K562 (cell line): ENCODE results near the gene KLHL22. TPM values are rescaled to one million over a fixed set of nuclear protein-coding genes. Genes with fewer than 3 reads are reported as not detected.

Experiments
- ATAC-seq: fragments of 200-7000 bp; cut with Tn5 transposase; 3 replicates; pipeline ENCODE4 v1.9.1; 2020; ENCODE audit warnings: moderate library complexity
- BruUV-seq: library from RNA; stranded (reverse); fragments of 400-500 nt; replicated peaks from 2 replicates; lab custom pipeline; 2021; lab: Mats Ljungman, UMichigan
- CTCF ChIA-PET: fragments of 300-600 bp; formaldehyde crosslinking; extraction: SDS; loops from one replicate; lab custom pipeline; 2021; ENCODE audit warnings: low intra/inter-chr PET ratio; lab: Yijun Ruan, JAX
- POLR2A ChIA-PET: fragments of 300-600, 350-650 bp; sonication (Branson Sonifier 250); formaldehyde crosslinking; extraction: SDS; loops from one replicate; lab custom pipeline; 2021; ENCODE audit warnings: antibody characterized with exemption, inconsistent platforms; lab: Yijun Ruan, JAX
- DNase-seq, 4 experiments: peaks; one replicate each; pipeline versions ENCODE4 v3.0.0 to v3.0.0-alpha.2; 2011 to 2018; ENCODE audit warnings: low spot score in 3 of 4, mixed read lengths in 3 of 4; ENCODE audit errors: extremely low read depth in 1 of 4
- FAIRE-seq: peaks from 2 replicates; lab custom pipeline; 2011; peaks lifted over from hg19 to GRCh38; lab: Jason Lieb, UNC
- H2AFZ ChIP-seq: 2 replicates; pipeline ENCODE4 v1.6.0; 2011; ENCODE audit warnings: low read depth, low read length, control low read depth, inconsistent platforms
- H3K27ac ChIP-seq: fragments of 200-600 bp; 3 replicates; pipeline ENCODE4 v1.8.0; 2011; ENCODE audit warnings: low read depth, mild to moderate bottlenecking, control low read depth, inconsistent platforms, low read length, moderate library complexity, mixed read lengths; ENCODE audit errors: extremely low read depth
- H3K27me3 ChIP-seq, 2 experiments: fragments of 300-600 bp in 1 of 2; 2 replicates in 1 of 2; 3 replicates in 1 of 2; pipeline versions ENCODE4 v1.6.0 to v1.8.0; 2011; ENCODE audit warnings: inconsistent platforms in 2 of 2, low read length in 2 of 2, mild to moderate bottlenecking in 1 of 2, mixed read lengths in 1 of 2, moderate library complexity in 1 of 2; ENCODE audit not compliant: control insufficient read depth in 2 of 2, insufficient read depth in 2 of 2
- H3K36me3 ChIP-seq: fragments of 300-600 bp; 3 replicates; pipeline ENCODE4 v1.8.0; 2011; ENCODE audit warnings: mild to moderate bottlenecking, low read length, inconsistent platforms; ENCODE audit not compliant: control insufficient read depth, insufficient read depth
- H3K4me1 ChIP-seq, 2 experiments: fragments of 200-600 bp in 1 of 2; replicated peaks in 1 of 2; 2 replicates in 1 of 2; 3 replicates in 1 of 2; pipeline versions ENCODE4 v1.5.1 to v1.8.0; 2011; ENCODE audit warnings: inconsistent platforms in 2 of 2, low read length in 2 of 2, mild to moderate bottlenecking in 1 of 2, mixed read lengths in 1 of 2, moderate library complexity in 1 of 2; ENCODE audit not compliant: control insufficient read depth in 2 of 2, insufficient read depth in 2 of 2
- H3K4me2 ChIP-seq: 2 replicates; pipeline ENCODE4 v1.6.1; 2011; ENCODE audit warnings: low read length, control low read depth, inconsistent platforms, mixed read lengths; ENCODE audit not compliant: insufficient read depth
- H3K4me3 ChIP-seq: fragments of 200-600 bp; sonication (generic), shearing (Covaris generic); 2 replicates; pipeline ENCODE4 v1.5.1; 2016; ENCODE audit warnings: control low read depth, inconsistent platforms
- H3K79me2 ChIP-seq: fragments of 200-600 bp; 3 replicates; pipeline ENCODE4 v1.8.0; 2011; ENCODE audit warnings: low read length, inconsistent platforms; ENCODE audit not compliant: control insufficient read depth, insufficient read depth
- H3K9ac ChIP-seq, 2 experiments: 2 replicates each; pipeline versions ENCODE4 v1.6.0 to v1.6.1; 2011; ENCODE audit warnings: low read depth in 2 of 2, low read length in 2 of 2, control low read depth in 1 of 2, inconsistent platforms in 1 of 2, mild to moderate bottlenecking in 1 of 2, mixed read lengths in 1 of 2; ENCODE audit not compliant: insufficient read depth in 1 of 2
- H3K9me1 ChIP-seq: one replicate; pipeline ENCODE4 v1.6.0; 2011; ENCODE audit warnings: inconsistent platforms, mild to moderate bottlenecking, low read length, moderate library complexity; ENCODE audit not compliant: control insufficient read depth, insufficient read depth
- H3K9me3 ChIP-seq: replicated peaks from 2 replicates; pipeline ENCODE4 v1.5.1; 2011; ENCODE audit warnings: low read depth, low read length, inconsistent platforms; ENCODE audit not compliant: control insufficient read depth, insufficient read depth
- H4K20me1 ChIP-seq: replicated peaks from 2 replicates; pipeline ENCODE4 v1.6.1; 2011; ENCODE audit warnings: low read length, inconsistent platforms, mixed read lengths; ENCODE audit not compliant: control insufficient read depth, insufficient read depth
- ELF2 ChIP-seq: fragments of 250-450 bp; sonication (Bioruptor Pico); IDR thresholded peaks from 2 replicates; pipeline ENCODE4 v1.5.0; 2021; ENCODE audit warnings: mild to moderate bottlenecking
- KAT2B ChIP-seq: IDR thresholded peaks from one replicate; pipeline ENCODE4 v1.6.1; 2012; ENCODE audit warnings: low read depth, mild to moderate bottlenecking, control low read depth, inconsistent platforms, low read length, moderate library complexity
- MYC ChIP-seq, 2 experiments: fragments of 250-450 bp in 1 of 2; sonication (Bioruptor Pico) in 1 of 2; IDR thresholded peaks; 2 replicates each; pipeline versions ENCODE4 v1.5.1 to v1.6.1; 2012 to 2021; ENCODE audit warnings: low read depth in 2 of 2, borderline replicate concordance in 1 of 2, improper control_type of control experiment in 1 of 2, low read length in 1 of 2, mild to moderate bottlenecking in 1 of 2, moderate library complexity in 1 of 2
- NR2C2 ChIP-seq, 2 experiments: fragments of 200-800 bp in 1 of 2; sonication (Bioruptor generic) in 1 of 2; sonication (generic) in 1 of 2; formaldehyde crosslinking in 1 of 2; IDR thresholded peaks; 2 replicates each; pipeline versions ENCODE4 v1.6.1 to v1.8.0; 2016 to 2022; ENCODE audit warnings: mild to moderate bottlenecking in 1 of 2, missing compliant biosample characterization in 1 of 2, missing genetic modification characterization in 1 of 2, missing genetic modification reagents in 1 of 2
- PHB ChIP-seq: fragments of 250-450 bp; sonication (Bioruptor Pico); IDR thresholded peaks from 2 replicates; pipeline ENCODE4 v1.5.0; 2021
- PHF20 ChIP-seq: fragments of 450-650 bp; IDR thresholded peaks from 2 replicates; pipeline ENCODE4 v1.6.1; 2018; ENCODE audit not compliant: partially characterized antibody
- SMAD4 ChIP-seq: fragments of 250-450 bp; sonication (Bioruptor Pico); conservative IDR thresholded peaks from 2 replicates; pipeline ENCODE4 v1.8.0; 2021; ENCODE audit warnings: inconsistent platforms, mild to moderate bottlenecking, moderate library complexity
- SPI1 ChIP-seq: IDR thresholded peaks from 2 replicates; pipeline ENCODE4 v1.6.1; 2011; ENCODE audit warnings: low read depth, low read length, control low read depth, borderline replicate concordance
- ZNF347 ChIP-seq: fragments of 450-650 bp; formaldehyde crosslinking; IDR thresholded peaks from 2 replicates; pipeline ENCODE4 v1.4.0; 2020; ENCODE audit warnings: low read depth, mild to moderate bottlenecking, moderate library complexity
- ZNF668 ChIP-seq: fragments of 250-450 bp; sonication (Bioruptor Pico); IDR thresholded peaks from 2 replicates; pipeline ENCODE4 v1.8.0; 2022; ENCODE audit warnings: mild to moderate bottlenecking, inconsistent platforms
- WGBS: fragments of 100-300 bp; shearing (Covaris generic); methylation state at CpG from one replicate; pipeline ENCODE4 v1.1.6; 2016; ENCODE audit warnings: low coverage, mixed read lengths; ENCODE audit not compliant: insufficient coverage; ENCODE audit errors: missing lambda C conversion rate; 5-methylcytosine and 5-hydroxymethylcytosine counted together
- in situ Hi-C: fragments of 300-500 bp; cut with MboI; formaldehyde crosslinking; loops from 4 replicates; pipeline ENCODE4 v1.15.0; 2018; ENCODE audit warnings: inconsistent platforms, mixed read lengths
- intact Hi-C: fragments of 100-400 bp; cut with micrococcal nuclease; formaldehyde crosslinking; loops from 2 replicates; pipeline ENCODE4 v1.14.2; 2022
- polyA plus RNA-seq, 8 experiments: library from polyadenylated mRNA; depleted of rRNA in 4 of 8; stranded (reverse) in 5 of 8; unstranded in 3 of 8; fragments of >200 nt; fragmentation: Nextera tagmentation in 2 of 8; fragmentation: Illumina TruSeq in 1 of 8; extraction: Ambion mirVana in 2 of 8; extraction: Trizol in 1 of 8; gene quantifications; 2 replicates each; pipeline versions ENCODE4 v1.2.1 to v1.2.3, GENCODE V29; 2011 to 2014; ENCODE audit warnings: inconsistent platforms in 1 of 8, missing spikeins in 1 of 8
- total RNA-seq, 7 experiments: library from RNA; depleted of rRNA in 6 of 7; stranded (reverse); fragments of >200 nt in 6 of 7; fragmentation: Illumina TruSeq in 2 of 7; extraction: Trizol in 2 of 7; gene quantifications; 2 replicates each; pipeline versions ENCODE4 v1.2.1 to v1.2.3, GENCODE V29; 2011 to 2021; ENCODE audit warnings: low replicate concordance in 1 of 7

KLHL22 gene
- total and polyA plus RNA-seq, 9 of the 15 experiments (the other 6 are each of a cell fraction or from before 2014, with no cell fraction given): 1.3 to 25.6 (median 15.2) TPM

GRCh38 chr22:20395907-20396287 is 99.7 kb downstream of the KLHL22 start:
- intact Hi-C loops: loop anchor here (2.0 kb wide), 1 partner anchor 75 kb away; the partner anchor contains the start of gene DGCR6L
- DNase-seq (no peak), ATAC-seq (no peak)
- Histone ChIP-seq H3K4me2 (peak overlapping the region; percentile 90; the same call in 1 of the 2 replicates), H3K9me1 (peaks cover 5% of the 10 kb centered on the region), H3K27me3 (peaks cover 0 to 7% of the 10 kb centered on the region in 2 experiments; a peak in 3 of 5 replicates), H3K9ac (peak overlapping the region in 1 of 2 experiments; percentile 96; a peak in 2 of 4 replicates), H3K36me3 (peaks cover 14% of the 10 kb centered on the region; the same call in 2 of the 3 replicates)
- 35% methylated on average over 2 of the region's 2 CpGs for WGBS
- no peak for TF ChIP-seq ZNF347
- TF ChIP-seq KAT2B: peak; percentile 57
- TF ChIP-seq ZNF668: 0 out of 2 replicates have a peak, but pooled peaks have one; percentile 42
- TF ChIP-seq PHB (CRISPR knock-in tag): 0 out of 2 replicates have a peak, but pooled peaks have one; percentile 21
- no peak for TF ChIP-seq NR2C2 (CRISPR knock-in tag; IDR thresholded peaks at IDR 0.05)
- TF ChIP-seq NR2C2 (tag; IDR thresholded peaks at IDR 0.05): no peak
- 0 out of 2 replicates have a peak, but pooled peaks have one; percentile 1 for TF ChIP-seq ELF2 (CRISPR knock-in tag)
- TF ChIP-seq SMAD4 (CRISPR knock-in tag): 0 out of 2 replicates have a peak, but pooled peaks have one; percentile 0
- 0 out of 2 replicates have a peak, but pooled peaks have one; percentile 21 for TF ChIP-seq MYC (IDR thresholded peaks at IDR 0.05; ENCODE audit: low read depth, low read length)
- no peak for TF ChIP-seq MYC (CRISPR knock-in tag; IDR thresholded peaks at IDR 0.05; ENCODE audit: borderline replicate concordance, low read depth)
- TF ChIP-seq PHF20: no peak
- peak; percentile 89 for TF ChIP-seq SPI1
- TF ChIP-seq, all 486 proteins: peak for 7
- Histone ChIP-seq H3K4me1 (peaks cover 16 to 35% of the 10 kb centered on the region in 2 experiments), H3K79me2 (peaks cover 17% of the 10 kb centered on the region), H3K9me3 (peaks cover 3% of the 10 kb centered on the region; the same call in 1 of the 2 replicates), H3K4me3 (no peak overlapping the region), H3K27ac (no peak overlapping the region), H4K20me1 (0 out of 2 replicates have a peak, but pooled peaks cover 2% of the 10 kb centered on the region), H2AFZ (no peak overlapping the region)
- ChIA-PET CTCF (no interaction called here), POLR2A (interaction anchor here (0.7 to 7.0 kb wide), 9 partner anchors 8 to 77 kb away, joined by 3 to 84 read pairs (median 7); no protein-coding TSS in a partner anchor)
- in situ Hi-C loops: loop anchor here (10.0 kb wide), 1 partner anchor 51 kb away; no protein-coding TSS in a partner anchor
- no TSS peak for BruUV-seq
- no peak for FAIRE-seq
